H9 (cell line): Measurements from ENCODE around the gene PAX9. TPM values are rescaled to one million over a fixed set of nuclear protein-coding genes. Genes with fewer than 3 reads are reported as not detected.

ENCODE experiments used
- DNase-seq: peaks from one replicate; pipeline ENCODE4 v3.0.0-alpha.2; 2017
- H2AFZ ChIP-seq: one replicate; pipeline ENCODE4 v1.6.1; 2013; ENCODE audit warnings: mild to moderate bottlenecking, low read length, control low read depth, moderate library complexity
- H2AK5ac ChIP-seq: 2 replicates; pipeline ENCODE4 v1.6.1; 2013; ENCODE audit warnings: low read length, control low read depth, mixed read lengths; ENCODE audit not compliant: insufficient read length
- H2BK120ac ChIP-seq: one replicate; pipeline ENCODE4 v1.6.1; 2013; ENCODE audit warnings: low read depth, mild to moderate bottlenecking, low read length, control low read depth, inconsistent platforms; ENCODE audit not compliant: poor library complexity, severe bottlenecking
- H2BK12ac ChIP-seq: 2 replicates; pipeline ENCODE4 v1.6.1; 2013; ENCODE audit warnings: low read length, control low read depth, mixed read lengths, low read depth; ENCODE audit not compliant: insufficient read length
- H2BK15ac ChIP-seq: 2 replicates; pipeline ENCODE4 v1.6.1; 2013; ENCODE audit warnings: low read depth, low read length, control low read depth
- H2BK20ac ChIP-seq: one replicate; pipeline ENCODE4 v1.6.1; 2013; ENCODE audit warnings: low read depth, mild to moderate bottlenecking, low read length, control low read depth, inconsistent platforms; ENCODE audit not compliant: poor library complexity, severe bottlenecking
- H2BK5ac ChIP-seq: 2 replicates; pipeline ENCODE4 v1.6.1; 2013; ENCODE audit warnings: low read length, control low read depth, mixed read lengths; ENCODE audit not compliant: insufficient read length
- H3K14ac ChIP-seq: 2 replicates; pipeline ENCODE4 v1.6.1; 2013; ENCODE audit warnings: low read length, control low read depth; ENCODE audit not compliant: insufficient read depth
- H3K18ac ChIP-seq: 2 replicates; pipeline ENCODE4 v1.6.1; 2013; ENCODE audit warnings: low read depth, mild to moderate bottlenecking, mixed read lengths, low read length, control low read depth; ENCODE audit not compliant: insufficient read length
- H3K23ac ChIP-seq: 2 replicates; pipeline ENCODE4 v1.6.1; 2013; ENCODE audit warnings: low read length, control low read depth, mixed read lengths, low read depth; ENCODE audit not compliant: insufficient read length
- H3K23me2 ChIP-seq: 2 replicates; pipeline ENCODE4 v1.6.1; 2013; ENCODE audit warnings: low read depth, mild to moderate bottlenecking, mixed read lengths, low read length, control low read depth; ENCODE audit not compliant: insufficient read length, poor library complexity, severe bottlenecking
- H3K27ac ChIP-seq: 2 replicates; pipeline ENCODE4 v1.5.1; 2013; ENCODE audit warnings: low read length, control low read depth, mixed read lengths, low read depth; ENCODE audit not compliant: insufficient read length
- H3K27me3 ChIP-seq: 2 replicates; pipeline ENCODE4 v1.6.1; 2013; ENCODE audit warnings: low read length, control low read depth, inconsistent platforms; ENCODE audit not compliant: insufficient read depth
- H3K4ac ChIP-seq: 2 replicates; pipeline ENCODE4 v1.6.1; 2013; ENCODE audit warnings: low read depth, mild to moderate bottlenecking, control low read depth, inconsistent platforms, low read length, moderate library complexity
- H3K4me1 ChIP-seq: 2 replicates; pipeline ENCODE4 v1.6.1; 2013; ENCODE audit warnings: low read length, control low read depth, inconsistent platforms; ENCODE audit not compliant: insufficient read depth
- H3K4me2 ChIP-seq: 2 replicates; pipeline ENCODE4 v1.6.1; 2013; ENCODE audit warnings: low read length, control low read depth, mixed read lengths; ENCODE audit not compliant: insufficient read length, insufficient read depth
- H3K56ac ChIP-seq: 2 replicates; pipeline ENCODE4 v1.6.1; 2013; ENCODE audit warnings: low read depth, mild to moderate bottlenecking, mixed read lengths, low read length, control low read depth; ENCODE audit not compliant: insufficient read length
- H3K79me1 ChIP-seq: 2 replicates; pipeline ENCODE4 v1.6.1; 2013; ENCODE audit warnings: low read depth, mild to moderate bottlenecking, moderate library complexity, low read length, control low read depth, inconsistent platforms; ENCODE audit not compliant: insufficient read depth, poor library complexity, severe bottlenecking
- H3K79me2 ChIP-seq: 2 replicates; pipeline ENCODE4 v1.6.1; 2013; ENCODE audit warnings: low read length, control low read depth, inconsistent platforms; ENCODE audit not compliant: insufficient read depth
- H3K9ac ChIP-seq: 2 replicates; pipeline ENCODE4 v1.6.1; 2013; ENCODE audit warnings: low read length, control low read depth, mixed read lengths; ENCODE audit not compliant: insufficient read length; ENCODE audit errors: extremely low read depth
- H3K9me3 ChIP-seq: one replicate; pipeline ENCODE4 v1.6.1; 2013; ENCODE audit warnings: low read depth, low read length, inconsistent platforms; ENCODE audit not compliant: control insufficient read depth
- H3T11ph ChIP-seq: one replicate; pipeline ENCODE4 v1.6.1; 2013; ENCODE audit warnings: mild to moderate bottlenecking, low read length, control low read depth, inconsistent platforms
- H4K20me1 ChIP-seq: one replicate; pipeline ENCODE4 v1.6.1; 2013; ENCODE audit not compliant: control insufficient read depth, insufficient read length, insufficient read depth
- H4K5ac ChIP-seq: 2 replicates; pipeline ENCODE4 v1.6.1; 2013; ENCODE audit warnings: low read depth, mild to moderate bottlenecking, mixed read lengths, low read length, control low read depth; ENCODE audit not compliant: insufficient read length
- H4K8ac ChIP-seq: replicated peaks from 2 replicates; pipeline ENCODE4 v1.6.1; 2013; ENCODE audit warnings: low read length, control low read depth, mixed read lengths, low read depth; ENCODE audit not compliant: insufficient read length
- H4K91ac ChIP-seq: 2 replicates; pipeline ENCODE4 v1.6.1; 2013; ENCODE audit warnings: low read depth, mild to moderate bottlenecking, moderate library complexity, mixed read lengths, low read length, control low read depth; ENCODE audit not compliant: insufficient read length
- H3K27ac Mint-ChIP-seq, 3 experiments: 2 replicates in 2 of 3; 3 replicates in 1 of 3; pipeline ENCODE4 v1.8.0; 2020 to 2021; ENCODE audit warnings: mixed read lengths in 3 of 3, mild to moderate bottlenecking in 1 of 3, moderate library complexity in 1 of 3
- H3K27me3 Mint-ChIP-seq: 2 replicates; pipeline ENCODE4 v1.8.0; 2021; ENCODE audit warnings: low read depth, mild to moderate bottlenecking, moderate library complexity, mixed read lengths
- H3K36me3 Mint-ChIP-seq, 3 experiments: 2 replicates in 2 of 3; 3 replicates in 1 of 3; pipeline ENCODE4 v1.8.0; 2020 to 2021; ENCODE audit warnings: low read depth in 3 of 3, mixed read lengths in 3 of 3; ENCODE audit not compliant: insufficient read depth in 1 of 3
- H3K4me1 Mint-ChIP-seq, 2 experiments: 2 replicates each; pipeline ENCODE4 v1.8.0; 2020; ENCODE audit warnings: mixed read lengths in 2 of 2
- H3K4me3 Mint-ChIP-seq, 2 experiments: 2 replicates in 1 of 2; 3 replicates in 1 of 2; pipeline ENCODE4 v1.8.0; 2020 to 2021; ENCODE audit warnings: mild to moderate bottlenecking in 2 of 2, mixed read lengths in 2 of 2, moderate library complexity in 1 of 2
- H3K9me3 Mint-ChIP-seq, 2 experiments: 2 replicates in 1 of 2; 3 replicates in 1 of 2; pipeline ENCODE4 v1.8.0; 2020; ENCODE audit warnings: mild to moderate bottlenecking in 2 of 2, mixed read lengths in 2 of 2, moderate library complexity in 1 of 2
- CTCF ChIP-seq: fragments of 200-600 bp; sonication (generic); conservative IDR thresholded peaks from 3 replicates; pipeline ENCODE4 v1.8.0; 2021; ENCODE audit warnings: antibody characterized with exemption, mild to moderate bottlenecking
- WGBS: extraction: QIAGEN DNeasy Blood & Tissue Kit; methylation state at CpG from one replicate; pipeline ENCODE4 v1.1.7; 2013; ENCODE audit warnings: missing lambda C conversion rate, low lambda C conversion rate, mixed read lengths; ENCODE audit not compliant: insufficient read length; ENCODE audit errors: extremely low coverage; 5-methylcytosine and 5-hydroxymethylcytosine counted together
- total RNA-seq: library from RNA; stranded (reverse); gene quantifications from 2 replicates; pipeline ENCODE4 v1.2.1, GENCODE V29; 2021

PAX9 gene
- total RNA-seq, 1 experiment from 2014 or later = not detected

DNA sequence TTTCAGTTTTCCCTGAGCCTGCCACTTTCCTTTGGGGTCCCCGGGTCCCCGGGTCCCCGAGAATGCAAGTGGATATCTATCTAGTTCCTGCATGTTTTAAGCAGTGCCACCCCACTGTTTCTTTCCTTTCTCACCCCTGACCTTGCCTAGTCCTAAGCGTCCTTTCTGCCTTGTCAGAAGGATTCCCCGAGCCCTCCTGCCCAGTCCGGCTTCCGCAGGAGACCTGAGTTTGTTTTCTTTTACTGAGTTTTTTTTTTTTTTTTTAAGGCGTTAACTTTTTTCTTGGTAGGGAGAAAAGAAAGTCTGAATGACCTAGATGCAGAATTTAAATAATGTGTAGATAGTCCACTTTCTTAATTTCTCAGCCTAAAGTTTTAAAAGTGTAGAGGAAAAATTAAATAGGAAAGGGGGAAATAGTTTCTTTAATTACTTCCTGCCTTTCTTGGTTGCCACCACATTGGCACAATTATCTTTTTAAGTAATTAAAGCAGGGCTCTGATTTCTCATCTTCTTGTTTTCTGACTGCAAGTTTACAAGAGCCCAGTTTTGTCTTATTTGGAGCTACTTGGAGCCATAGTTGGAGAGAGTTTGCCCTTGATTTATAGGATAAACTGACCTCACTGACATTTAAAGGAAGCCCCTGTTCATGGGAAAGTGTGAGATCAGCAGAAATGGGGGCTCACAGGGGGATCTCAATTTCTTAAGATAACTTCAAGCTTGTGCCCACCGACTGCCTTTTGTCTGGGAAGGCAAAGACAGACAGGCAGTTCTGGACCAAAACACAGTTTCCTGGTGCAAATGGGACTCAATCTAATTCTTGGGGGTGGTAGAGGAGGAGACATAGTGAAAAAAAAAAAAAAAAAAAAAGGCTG, 2.9 kb downstream of the PAX9 start:
- no peak overlapping the region for H3K14ac ChIP-seq
- H3K9me3 ChIP-seq = no peaks in the 10 kb centered on the region
- no peaks in the 10 kb centered on the region for H3K79me2 ChIP-seq
- Mint-ChIP-seq H3K4me1 (peaks cover 27 to 43% of the 10 kb centered on the region in 2 experiments), H3K4me3 (peak overlapping the region in 1 of 2 experiments; percentile 78; a peak in 1 of 5 replicates), H3K9me3 (peaks cover 2 to 15% of the 10 kb centered on the region in 2 experiments; a peak in 4 of 5 replicates), H3K27me3 (peaks cover 97% of the 10 kb centered on the region), H3K36me3 (no peaks in the 10 kb centered on the region), H3K27ac (no peak overlapping the region; a peak in 1 of 7 replicates)
- H3K4me2 ChIP-seq = peak overlapping the region; percentile 55
- no peak overlapping the region for H2AK5ac ChIP-seq
- no peak for TF ChIP-seq CTCF
- no peak overlapping the region for H3K23ac ChIP-seq
- no peak overlapping the region for H2BK20ac ChIP-seq
- H3K4ac ChIP-seq = no peak overlapping the region
- no peak overlapping the region for H3K18ac ChIP-seq
- no peak overlapping the region for H3K27ac ChIP-seq
- H4K20me1 ChIP-seq = no peaks in the 10 kb centered on the region
- H2AFZ ChIP-seq = no peak overlapping the region
- H3T11ph ChIP-seq = no peak overlapping the region
- WGBS = no CpG with 5 or more reads among the region's 9 CpGs
- H2BK15ac ChIP-seq = no peak overlapping the region
- H4K5ac ChIP-seq = no peak overlapping the region
- DNase-seq = no peak
- no peak overlapping the region for H3K56ac ChIP-seq
- H3K9ac ChIP-seq = no peak overlapping the region
- no peak overlapping the region for H4K91ac ChIP-seq
- no peaks in the 10 kb centered on the region for H3K79me1 ChIP-seq
- H2BK12ac ChIP-seq = no peak overlapping the region
- peaks cover 11% of the 10 kb centered on the region for H3K23me2 ChIP-seq
- no peak overlapping the region for H2BK120ac ChIP-seq
- H2BK5ac ChIP-seq = no peak overlapping the region
- H4K8ac ChIP-seq = no peak overlapping the region
- peaks cover 79% of the 10 kb centered on the region for H3K27me3 ChIP-seq
- H3K4me1 ChIP-seq = no peaks in the 10 kb centered on the region
